Endometrial microvascular endothelial cells (primary cell): ENCODE measurements around the gene GABRB2. TPM values are rescaled to one million over a fixed set of nuclear protein-coding genes. Genes with fewer than 3 reads are reported as not detected.

Source experiments
- in situ Hi-C: cut with HindIII; loops from 2 replicates; pipeline ENCODE4 v1.10.0; 2017; ENCODE audit warnings: low sequenced_read_pairs, low pct_unique_long_range_greater_than_20kb; ENCODE audit errors: inconsistent ontology term
- total RNA-seq: library from RNA; depleted of rRNA; stranded (reverse); fragments of >200 nt; gene quantifications from one replicate; pipeline ENCODE4 v1.2.3, GENCODE V29; 2015; ENCODE audit errors: inconsistent ontology term

The GABRB2 gene
- total RNA-seq, 1 donor from 2014 or later = not detected

GRCh38 chr5:161498531-161498930 lies 48.0 kb downstream of the GABRB2 start:
- in situ Hi-C loops = no loop called here

DNA sequence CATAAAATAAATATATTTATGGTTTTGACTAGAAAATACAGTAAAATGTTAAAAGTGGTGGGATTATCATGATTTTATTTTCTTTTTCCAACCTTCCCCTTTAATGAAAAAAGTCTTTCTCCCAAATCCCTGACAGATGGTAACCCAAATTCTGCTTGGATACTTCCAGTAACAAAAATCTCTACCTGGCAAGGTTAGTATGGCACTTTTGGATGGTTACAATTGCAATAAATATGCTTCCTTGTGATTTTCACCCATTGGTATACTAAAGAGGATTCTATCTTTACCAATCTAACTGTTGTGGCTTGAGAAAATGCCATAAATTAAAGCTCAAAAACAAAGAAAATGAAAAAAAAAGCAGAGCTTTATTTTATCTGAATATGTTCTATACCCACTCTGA lies 62.8 kb downstream of the GABRB2 start:
- in situ Hi-C loops = no loop called here

GRCh38 chr5:161481922-161482321 lies 64.6 kb downstream of the GABRB2 start:
- in situ Hi-C loops = no loop called here

GRCh38 chr5:161471211-161471950 lies 75.1 kb downstream of the GABRB2 start:
- in situ Hi-C loops = no loop called here

DNA sequence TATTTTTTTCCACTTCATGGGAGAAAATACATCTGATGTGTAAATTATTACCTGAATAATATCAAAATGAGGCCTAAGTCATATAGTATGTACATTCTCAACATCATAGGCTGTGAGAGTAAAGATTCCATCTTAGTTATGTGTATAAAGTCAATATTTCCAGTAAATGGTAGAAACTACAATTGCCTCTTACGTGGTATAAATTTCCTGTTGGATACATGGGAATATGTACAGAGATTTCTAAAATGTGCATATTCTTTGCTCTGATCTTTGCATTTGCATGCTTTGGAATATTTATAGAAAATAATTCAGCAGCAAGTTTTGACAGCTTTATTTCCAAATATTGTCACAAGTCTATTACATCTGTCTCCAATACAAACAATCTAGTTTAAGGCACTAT lies 78.8 kb downstream of the GABRB2 start:
- in situ Hi-C loops = no loop called here

DNA sequence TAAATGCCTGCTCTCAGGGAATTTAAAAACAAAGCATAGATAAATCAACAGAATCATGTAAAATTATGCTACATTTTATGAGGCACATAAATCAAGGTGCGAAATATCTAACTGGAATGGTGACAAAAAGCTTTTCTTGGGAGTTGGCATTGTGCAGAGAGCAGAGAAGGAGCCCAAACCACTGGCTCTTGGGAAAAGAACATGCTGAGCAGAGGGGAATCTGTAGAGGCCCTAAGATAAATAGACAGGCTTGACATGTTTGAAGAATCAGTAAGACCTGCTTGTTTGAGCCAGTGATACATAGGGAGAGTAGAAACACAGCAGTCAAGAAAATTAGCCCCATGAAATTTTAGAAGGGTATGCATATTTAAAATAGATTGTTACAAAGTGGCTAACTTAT lies 85.8 kb downstream of the GABRB2 start:
- in situ Hi-C loops = no loop called here

DNA sequence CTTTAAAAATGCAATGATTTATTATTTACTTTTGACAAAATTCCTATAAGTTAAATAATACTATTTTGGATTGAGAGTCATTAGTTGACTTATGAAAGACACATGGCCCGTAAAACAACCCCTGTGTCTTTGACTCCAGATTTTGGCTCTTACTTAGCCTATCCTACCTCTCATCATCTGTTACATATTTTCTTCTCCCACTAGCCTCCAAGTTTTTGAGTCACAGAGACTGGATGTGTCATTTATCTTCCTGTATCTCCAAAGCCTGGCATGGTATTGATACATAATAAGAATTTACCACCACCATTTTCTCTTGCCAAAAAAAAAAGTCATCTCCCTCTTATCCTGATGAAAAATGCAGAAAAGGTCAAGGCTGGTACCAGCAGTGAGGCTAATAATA lies 99.9 kb downstream of the GABRB2 start:
- in situ Hi-C loops = no loop called here

GRCh38 chr5:161442471-161442870 lies 104.1 kb downstream of the GABRB2 start:
- in situ Hi-C loops = no loop called here

- in situ Hi-C loops = no loop called here
Measured at GRCh38 chr5:161432798-161433197, 113.7 kb downstream of the GABRB2 start.

DNA sequence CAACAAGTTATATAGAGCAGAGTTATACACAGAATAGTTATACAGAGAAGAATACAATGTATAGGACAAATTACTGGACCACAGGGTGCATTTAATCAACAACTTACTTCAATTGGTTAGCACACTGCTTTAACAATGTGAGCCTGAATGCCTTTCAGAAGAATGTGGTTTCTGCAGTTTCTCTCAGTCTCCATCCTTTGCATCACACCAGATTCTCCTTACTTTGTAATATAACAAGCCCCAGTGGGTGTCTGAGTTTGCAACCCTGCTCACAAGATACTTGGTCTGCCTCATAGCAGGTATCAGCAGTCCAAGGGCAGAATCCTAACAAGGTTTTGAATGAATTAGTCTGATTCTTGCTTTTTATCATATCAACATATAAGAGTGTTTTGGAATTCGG lies 114.6 kb downstream of the GABRB2 start:
- in situ Hi-C loops = no loop called here

- in situ Hi-C loops = no loop called here
Measured at GRCh38 chr5:161421067-161421466, 125.5 kb downstream of the GABRB2 start.

DNA sequence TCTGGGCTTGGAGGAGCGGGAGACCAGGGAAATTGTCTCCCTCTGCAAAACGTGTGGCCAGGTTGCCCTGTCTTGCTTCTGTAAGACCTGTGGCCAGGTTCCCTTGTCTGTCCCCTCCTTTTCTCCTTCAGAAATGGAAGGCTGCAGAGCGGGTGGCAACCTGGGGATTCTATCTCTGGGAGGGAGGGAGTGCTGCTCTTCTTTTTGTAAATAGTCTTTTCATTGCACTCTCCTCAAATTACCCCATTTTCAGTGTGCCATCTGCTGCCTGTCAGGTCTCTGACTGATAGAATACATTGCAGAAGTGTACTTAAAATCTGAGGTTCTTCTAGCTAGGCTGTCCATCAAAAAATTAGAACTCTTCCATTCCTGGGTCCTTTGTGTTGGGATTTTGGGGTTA lies 126.0 kb downstream of the GABRB2 start:
- in situ Hi-C loops = no loop called here

- in situ Hi-C loops = no loop called here
Measured at GRCh38 chr5:161414896-161415295, 131.6 kb downstream of the GABRB2 start.

DNA sequence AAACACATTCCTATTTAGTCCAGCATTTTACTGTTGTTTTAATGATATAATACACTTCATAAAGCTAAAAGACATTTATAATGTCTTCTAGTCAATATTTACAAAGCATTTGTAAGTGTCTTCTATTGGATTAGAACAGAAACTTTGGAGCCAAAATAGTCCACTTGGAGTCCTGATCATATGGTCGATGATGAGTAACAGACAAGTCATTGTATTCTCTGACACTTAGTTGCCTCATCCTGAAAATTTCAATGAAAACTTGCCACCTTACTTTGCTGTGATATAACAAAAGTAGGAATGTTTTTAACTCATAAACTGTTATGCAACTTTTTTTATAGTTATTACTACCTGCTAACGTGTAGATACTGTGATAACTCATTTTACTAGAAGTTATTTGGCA lies 132.5 kb downstream of the GABRB2 start:
- in situ Hi-C loops = no loop called here

DNA sequence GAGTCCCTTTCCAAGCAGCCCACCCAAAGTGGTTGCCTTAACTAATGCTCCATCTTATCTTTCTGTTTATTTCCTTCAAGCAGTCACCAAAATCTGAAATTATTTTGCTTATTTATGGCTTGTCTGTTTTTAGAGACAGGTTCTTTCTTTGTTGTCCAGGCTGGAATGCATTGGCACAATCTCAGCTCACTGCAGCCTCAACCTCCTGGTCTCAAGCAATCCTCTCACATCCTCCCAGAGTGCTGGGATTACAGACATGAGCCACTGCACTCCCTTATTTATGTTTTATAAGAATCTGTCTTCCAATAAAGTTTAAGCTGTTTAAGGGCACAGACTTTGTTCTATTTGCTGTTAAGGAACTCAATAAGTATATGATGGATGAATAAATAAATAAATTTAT lies 133.7 kb downstream of the GABRB2 start:
- in situ Hi-C loops = no loop called here

- in situ Hi-C loops = no loop called here
Measured at GRCh38 chr5:161411156-161411555, 135.4 kb downstream of the GABRB2 start.

DNA sequence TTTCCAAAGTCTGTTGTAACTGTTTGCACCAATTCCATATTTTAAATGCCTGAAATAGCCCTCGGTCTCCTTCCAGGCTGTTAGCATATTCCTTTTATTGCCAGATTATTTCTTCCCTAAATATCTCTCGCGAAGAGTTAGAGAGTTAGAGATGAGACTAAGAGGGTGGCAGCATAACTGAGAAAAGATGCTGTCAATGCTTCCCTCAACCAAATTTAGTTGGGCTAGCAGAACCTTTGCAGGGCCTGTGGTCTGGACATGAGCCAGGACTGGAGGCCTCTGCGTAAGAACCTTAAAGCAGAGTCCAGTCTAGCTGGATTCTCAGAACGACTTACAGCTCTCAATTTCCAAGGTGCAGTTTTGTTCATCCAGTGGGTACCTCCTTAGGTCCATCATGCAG lies 135.9 kb downstream of the GABRB2 start:
- in situ Hi-C loops = no loop called here

- in situ Hi-C loops = no loop called here
Measured at GRCh38 chr5:161409471-161409870, 137.1 kb downstream of the GABRB2 start.

DNA sequence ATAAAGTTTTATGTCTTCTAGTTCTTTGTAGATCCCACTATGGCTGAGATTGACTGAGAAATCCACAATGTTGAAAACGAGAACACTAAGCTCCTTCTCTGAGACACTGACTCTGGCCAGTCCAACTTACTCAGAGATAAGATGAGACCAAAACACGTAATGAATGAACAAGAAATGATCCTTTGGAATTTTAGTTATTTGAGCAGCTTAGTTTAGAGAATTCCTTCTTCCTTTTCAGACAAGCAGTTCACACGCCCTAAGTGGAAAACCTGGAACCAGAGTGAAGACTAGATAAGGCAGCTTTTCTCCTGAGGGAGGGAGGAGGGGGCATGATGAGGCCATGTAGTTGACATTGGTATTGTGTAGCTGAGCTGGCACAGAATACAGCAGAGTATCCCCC lies 139.6 kb downstream of the GABRB2 start:
- in situ Hi-C loops = no loop called here

DNA sequence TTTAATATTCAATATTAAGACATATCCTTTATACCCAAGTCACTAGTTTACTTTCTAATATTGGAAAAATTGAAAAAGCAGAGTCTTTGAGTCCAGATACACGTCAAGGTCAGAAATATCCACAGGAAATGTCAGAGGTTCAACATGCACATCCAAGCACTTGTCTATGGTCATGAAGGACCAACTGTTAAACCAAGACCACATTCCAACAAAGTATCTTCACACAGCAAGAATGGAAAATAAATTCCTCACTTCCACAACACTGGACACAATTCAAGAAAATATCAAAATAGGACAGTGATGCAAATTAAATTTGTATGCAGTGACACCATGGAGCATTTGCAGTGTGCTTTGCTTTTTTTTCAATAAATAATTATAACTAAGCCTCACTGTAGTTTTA lies 142.5 kb downstream of the GABRB2 start:
- in situ Hi-C loops = no loop called here

- in situ Hi-C loops = no loop called here
Measured at GRCh38 chr5:161403121-161403520, 143.4 kb downstream of the GABRB2 start.
